GM23248 (cell line): ENCODE results near the gene ZNF570. TPM values are rescaled to one million over a fixed set of nuclear protein-coding genes. Genes with fewer than 3 reads are reported as not detected.
A peak's percentile ranks its signal among the peaks of the same experiment; 100 is the strongest.

ENCODE experiments used
- DNase-seq: peaks from one replicate; pipeline ENCODE4 v3.0.0-alpha.2; 2015
- H2AFZ ChIP-seq: fragments of 200-600 bp; sonication (generic); 2 replicates; pipeline ENCODE4 v1.6.1; 2016; ENCODE audit warnings: antibody characterized with exemption
- H3F3A ChIP-seq: fragments of 200-600 bp; sonication (generic); 2 replicates; pipeline ENCODE4 v1.6.1; 2016; ENCODE audit warnings: mild to moderate bottlenecking, antibody characterized with exemption, mixed run types; ENCODE audit not compliant: insufficient read depth
- H3K27ac ChIP-seq: fragments of 200-600 bp; sonication (generic); 2 replicates; pipeline ENCODE4 v1.5.1; 2016; ENCODE audit warnings: mild to moderate bottlenecking
- H3K27me3 ChIP-seq: fragments of 200-600 bp; sonication (generic); replicated peaks from 2 replicates; pipeline ENCODE4 v1.6.1; 2016; ENCODE audit warnings: mild to moderate bottlenecking; ENCODE audit not compliant: insufficient read depth
- H3K36me3 ChIP-seq: fragments of 200-600 bp; sonication (generic); 2 replicates; pipeline ENCODE4 v1.6.1; 2016; ENCODE audit warnings: low read depth, mild to moderate bottlenecking
- H3K4me1 ChIP-seq: fragments of 200-600 bp; sonication (generic); 2 replicates; pipeline ENCODE4 v1.6.1; 2016; ENCODE audit warnings: mild to moderate bottlenecking; ENCODE audit not compliant: insufficient read depth
- H3K4me2 ChIP-seq: fragments of 200-600 bp; sonication (generic); one replicate; pipeline ENCODE4 v1.6.1; 2016; ENCODE audit warnings: mild to moderate bottlenecking; ENCODE audit not compliant: unreplicated experiment
- H3K4me3 ChIP-seq: fragments of 200-600 bp; sonication (generic); 2 replicates; pipeline ENCODE4 v1.5.1; 2016; ENCODE audit warnings: mild to moderate bottlenecking
- H3K79me2 ChIP-seq: fragments of 200-600 bp; sonication (generic); 2 replicates; pipeline ENCODE4 v1.6.1; 2016; ENCODE audit warnings: mild to moderate bottlenecking; ENCODE audit not compliant: insufficient read depth
- H3K9ac ChIP-seq: fragments of 200-600 bp; sonication (generic); 2 replicates; pipeline ENCODE4 v1.6.1; 2016; ENCODE audit warnings: mild to moderate bottlenecking
- H3K9me2 ChIP-seq: fragments of 200-600 bp; sonication (generic); 2 replicates; pipeline ENCODE4 v1.6.1; 2016; ENCODE audit warnings: mixed run types, mild to moderate bottlenecking, moderate library complexity; ENCODE audit not compliant: insufficient read depth
- H3K9me3 ChIP-seq: fragments of 200-600 bp; sonication (generic); one replicate; pipeline ENCODE4 v1.6.1; 2017; ENCODE audit warnings: low read depth
- H4K20me1 ChIP-seq: fragments of 200-600 bp; sonication (generic); 2 replicates; pipeline ENCODE4 v1.6.0; 2016; ENCODE audit not compliant: insufficient read depth
- EZH2 ChIP-seq: fragments of 200-600 bp; sonication (generic); IDR thresholded peaks from 2 replicates; pipeline ENCODE4 v1.6.1; 2018; ENCODE audit warnings: antibody characterized with exemption, mild to moderate bottlenecking; ENCODE audit not compliant: insufficient read depth, poor library complexity, severe bottlenecking
- EZH2phosphoT487 ChIP-seq: fragments of 200-600 bp; sonication (generic); IDR thresholded peaks from 2 replicates; pipeline ENCODE4 v1.6.1; 2018; ENCODE audit warnings: antibody characterized with exemption, moderate library complexity, mild to moderate bottlenecking, low read depth; ENCODE audit not compliant: insufficient read depth
- WGBS, 2 experiments: methylation state at CpG; one replicate each; pipeline ENCODE4 v1.1.6; 2015 to 2017; ENCODE audit warnings: low lambda C conversion rate in 2 of 2, low coverage in 1 of 2; ENCODE audit errors: missing lambda C conversion rate in 2 of 2; 5-methylcytosine and 5-hydroxymethylcytosine counted together
- in situ Hi-C: fragments of 300-500 bp; cut with MboI; formaldehyde crosslinking; loops from 2 replicates; pipeline ENCODE4 v1.15.0; 2020
- polyA plus RNA-seq: library from polyadenylated mRNA; unstranded; fragments of >200 nt; fragmentation: Nextera tagmentation; extraction: Ambion mirVana; gene quantifications from 2 replicates; pipeline ENCODE4 v1.2.1, GENCODE V29; 2016
- total RNA-seq: library from RNA; depleted of rRNA; stranded (reverse); fragments of >200 nt; shearing (Covaris generic); gene quantifications from 2 replicates; pipeline ENCODE4 v1.2.3, GENCODE V29; 2014

ZNF570 gene
- total and polyA plus RNA-seq, 2 experiments from 2014 or later, result 2.5 to 6.7 TPM

DNA sequence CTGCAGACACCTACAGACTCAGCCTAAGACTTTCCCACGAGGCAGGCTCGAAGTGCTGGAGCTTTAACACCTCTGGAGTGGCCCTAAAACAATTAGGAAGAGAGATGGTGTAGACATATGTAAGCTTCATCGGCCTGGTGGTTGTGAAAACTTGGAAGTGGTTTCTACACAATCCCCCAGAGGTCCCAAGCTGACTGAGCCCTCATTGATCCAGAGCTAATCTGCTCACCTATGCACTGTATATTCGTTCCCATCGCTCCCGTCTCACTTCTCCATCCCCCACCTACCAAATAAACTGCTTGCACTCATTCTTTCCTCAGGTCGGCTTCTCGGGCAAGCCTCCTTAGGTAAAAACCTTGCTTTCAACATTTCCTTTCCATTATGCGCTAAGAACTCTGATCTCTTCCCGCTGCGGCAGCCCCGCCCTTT, 36.8 kb downstream of the ZNF570 start:
- Histone ChIP-seq H4K20me1 (no peaks in the 10 kb centered on the region), H3K27me3 (no peaks in the 10 kb centered on the region), H3K9me2 (no peaks in the 10 kb centered on the region), H3K4me2 (peak overlapping the region; percentile 79), H2AFZ (peak overlapping the region; percentile 98), H3K36me3 (no peaks in the 10 kb centered on the region), H3K79me2 (no peaks in the 10 kb centered on the region), H3K9ac (peak overlapping the region; percentile 86), H3K9me3 (no peaks in the 10 kb centered on the region), H3K4me3 (peak overlapping the region; percentile 91), H3K27ac (peak overlapping the region; percentile 77), H3F3A (no peaks in the 10 kb centered on the region), H3K4me1 (no peaks in the 10 kb centered on the region)
- in situ Hi-C loops, result no loop called here
- 4 to 7% methylated on average over 12 of the region's 12 CpGs for WGBS, 2 experiments
- DNase-seq, result no peak
- TF ChIP-seq EZH2phosphoT487, result no peak
- TF ChIP-seq EZH2, result no peak

DNA sequence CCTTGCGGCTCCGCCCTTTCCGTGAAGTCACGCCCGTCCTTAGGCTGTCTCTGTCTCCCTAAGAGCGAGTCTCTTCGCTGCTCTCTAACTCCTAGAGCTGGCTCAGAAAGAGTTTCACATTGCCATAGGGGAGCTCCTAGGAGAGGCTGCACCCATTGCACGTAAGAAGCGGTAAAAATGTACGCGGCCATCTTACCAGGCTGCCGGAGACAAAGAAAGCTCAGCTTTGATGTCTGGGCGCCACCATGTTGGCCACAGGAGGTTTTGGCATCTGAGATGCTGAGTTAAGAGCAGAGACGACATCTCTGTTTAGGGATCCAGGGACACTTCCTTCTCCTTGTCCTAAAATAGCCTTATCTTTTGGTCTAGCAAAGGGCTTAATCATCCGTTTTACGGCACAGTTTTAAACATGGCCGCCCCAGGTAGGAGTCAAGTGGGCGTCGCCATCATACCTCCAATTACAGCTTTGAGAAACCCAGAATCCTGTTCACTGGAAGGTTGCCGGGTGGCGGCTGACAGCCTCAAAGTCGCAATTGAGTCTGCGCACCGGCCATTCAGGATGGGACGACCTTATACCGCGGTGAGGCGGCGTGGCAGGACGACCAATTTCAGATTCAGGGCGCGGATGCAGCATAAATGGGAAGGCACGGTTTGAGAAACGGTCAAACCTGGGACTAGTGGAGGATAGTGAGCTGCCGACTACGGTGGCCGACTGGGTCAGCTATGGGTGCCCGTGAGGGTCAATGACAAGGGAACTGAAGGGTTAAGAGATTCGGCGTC, 37.4 kb downstream of the ZNF570 start, which contains the start of gene ZNF793:
Gene ZNF793, plus strand, starts transcription at position 553 of the 780 bp plus-strand sequence. CDS start 16,501 bp downstream, outside the sequence.
- DNase-seq, result peak; percentile 80
- no peaks in the 10 kb centered on the region for H3K9me2 ChIP-seq
- no peaks in the 10 kb centered on the region for H3K79me2 ChIP-seq
- 1 to 3% methylated on average over 40 of the region's 40 CpGs for WGBS, 2 experiments
- no peaks in the 10 kb centered on the region for H3K36me3 ChIP-seq
- H3F3A ChIP-seq, result no peaks in the 10 kb centered on the region
- H3K4me3 ChIP-seq, result peak within 1 kb of the TSS; percentile 91
- H4K20me1 ChIP-seq, result no peaks in the 10 kb centered on the region
- H3K4me2 ChIP-seq, result peak within 1 kb of the TSS; percentile 79
- H3K27me3 ChIP-seq, result no peaks in the 10 kb centered on the region
- TF ChIP-seq EZH2phosphoT487 (no peak), EZH2 (no peak)
- peak within 1 kb of the TSS; percentile 98 for H2AFZ ChIP-seq
- H3K9me3 ChIP-seq, result no peaks in the 10 kb centered on the region
- H3K27ac ChIP-seq, result peak within 1 kb of the TSS; percentile 77
- H3K9ac ChIP-seq, result peak within 1 kb of the TSS; percentile 86
- H3K4me1 ChIP-seq, result no peaks in the 10 kb centered on the region
- in situ Hi-C loops, result no loop called here

DNA sequence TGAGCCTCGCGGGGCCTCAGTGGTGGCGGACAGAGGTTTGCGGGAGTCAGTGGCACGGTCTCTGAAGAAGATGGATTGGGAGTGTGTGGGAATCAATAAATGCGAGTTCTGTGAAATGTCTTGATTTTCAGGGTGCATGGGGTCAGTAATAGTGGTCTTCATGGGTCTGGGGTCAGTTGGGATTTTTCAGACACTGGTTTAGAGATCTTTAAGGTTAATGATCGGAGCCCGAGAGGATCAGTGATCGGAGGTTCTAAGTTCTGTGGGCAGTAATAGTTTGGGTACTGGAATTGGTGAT, 38.0 kb downstream of the ZNF570 start:
- Histone ChIP-seq H3K36me3 (no peaks in the 10 kb centered on the region), H4K20me1 (no peaks in the 10 kb centered on the region), H3F3A (no peaks in the 10 kb centered on the region), H3K4me1 (no peaks in the 10 kb centered on the region), H3K79me2 (no peaks in the 10 kb centered on the region), H3K27ac (peak overlapping the region; percentile 77), H3K9me3 (no peaks in the 10 kb centered on the region), H3K9me2 (no peaks in the 10 kb centered on the region), H2AFZ (peak overlapping the region; percentile 98), H3K27me3 (no peaks in the 10 kb centered on the region), H3K9ac (peak overlapping the region; percentile 86), H3K4me2 (peak overlapping the region; percentile 79), H3K4me3 (peak overlapping the region; percentile 91)
- 2 to 3% methylated on average over 9 of the region's 9 CpGs for WGBS, 2 experiments
- in situ Hi-C loops, result no loop called here
- no peak for DNase-seq
- TF ChIP-seq EZH2phosphoT487, result no peak
- no peak for TF ChIP-seq EZH2

DNA sequence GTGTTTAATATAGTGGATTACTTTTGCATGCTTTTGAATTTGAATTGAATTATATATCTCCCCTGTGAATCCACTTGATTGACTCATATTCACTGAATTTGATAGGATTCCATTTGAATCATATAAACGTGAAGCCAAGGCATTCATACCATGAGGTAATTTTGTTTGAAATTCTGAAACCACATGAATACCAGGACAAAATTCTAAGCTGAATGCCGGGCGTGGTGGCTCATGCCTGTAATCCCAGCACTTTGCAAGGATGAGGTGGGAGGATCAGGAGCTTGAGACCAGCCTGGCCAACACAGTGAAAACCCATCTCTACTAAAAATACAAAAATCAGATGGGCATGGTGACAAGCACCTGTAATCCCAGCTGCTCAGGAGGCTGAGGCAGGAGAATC, 42.0 kb downstream of the ZNF570 start:
- DNase-seq, result no peak
- Histone ChIP-seq H3K79me2 (no peaks in the 10 kb centered on the region), H3K9me2 (no peaks in the 10 kb centered on the region), H3K27me3 (no peaks in the 10 kb centered on the region), H3F3A (no peaks in the 10 kb centered on the region), H3K4me2 (no peak overlapping the region), H2AFZ (no peak overlapping the region), H3K9me3 (peaks cover 5% of the 10 kb centered on the region), H3K9ac (no peak overlapping the region), H3K27ac (no peak overlapping the region), H4K20me1 (no peaks in the 10 kb centered on the region), H3K36me3 (peaks cover 18% of the 10 kb centered on the region), H3K4me1 (no peaks in the 10 kb centered on the region), H3K4me3 (no peak overlapping the region)
- in situ Hi-C loops, result no loop called here
- WGBS, 2 experiments, result 89 to 91% methylated on average over 3 of the region's 3 CpGs
- TF ChIP-seq EZH2 (no peak), EZH2phosphoT487 (no peak)
